Ecto neural progenitor cell (in vitro differentiated cells): ENCODE data around the gene CCNL2.
"Not testable (repeated sequence)": the region's sequence is repeated elsewhere in the genome, so short reads cannot be mapped to it uniquely, and the experiment has no call there.

ENCODE experiments used
- DNase-seq: peaks from one replicate; pipeline ENCODE4 v3.0.0-alpha.2; 2018; ENCODE audit warnings: low spot score

The CCNL2 gene

GRCh38 chr1:1373051-1373814, 25.9 kb downstream of the CCNL2 start:
- no peak for DNase-seq

GRCh38 chr1:1371746-1372711, 27.1 kb downstream of the CCNL2 start:
- peak; percentile 88 for DNase-seq

- DNase-seq, result peak; percentile 44
Observed at GRCh38 chr1:1371364-1371745, 27.8 kb downstream of the CCNL2 start.

- DNase-seq, result peak; percentile 43
Observed at GRCh38 chr1:1370771-1371300, 28.3 kb downstream of the CCNL2 start.

- DNase-seq, result not testable (repeated sequence)
Observed at GRCh38 chr1:1370094-1370493, 29.0 kb downstream of the CCNL2 start.

- no peak for DNase-seq
Observed at GRCh38 chr1:1367315-1367714, 31.8 kb downstream of the CCNL2 start.

- no peak for DNase-seq
Observed at GRCh38 chr1:1366699-1367066, 32.5 kb downstream of the CCNL2 start.

- DNase-seq, result no peak
Observed at GRCh38 chr1:1365875-1366698, 33.0 kb downstream of the CCNL2 start.

- DNase-seq, result no peak
Observed at GRCh38 chr1:1364266-1364665, 34.9 kb downstream of the CCNL2 start.

GRCh38 chr1:1361982-1362423, 37.1 kb downstream of the CCNL2 start:
- DNase-seq, result peak; percentile 60

GRCh38 chr1:1361233-1361981, 37.7 kb downstream of the CCNL2 start:
- peak; percentile 48 for DNase-seq

- peak; percentile 78 for DNase-seq
Observed at GRCh38 chr1:1360506-1361169, 38.5 kb downstream of the CCNL2 start.

GRCh38 chr1:1359664-1360468, 39.3 kb downstream of the CCNL2 start:
- DNase-seq, result peak; percentile 75

GRCh38 chr1:1359308-1359663, 39.8 kb downstream of the CCNL2 start:
- DNase-seq, result no peak

GRCh38 chr1:1358433-1359271, 40.5 kb downstream of the CCNL2 start, which contains the start of gene MXRA8:
MXRA8 (minus strand) TSS chr1:1358555; CDS start chr1:1358504, 51 bp downstream.
- DNase-seq, result peak; percentile 74

- DNase-seq, result no peak
Observed at GRCh38 chr1:1357871-1358432, 41.2 kb downstream of the CCNL2 start.

- DNase-seq, result peak; percentile 69
Observed at GRCh38 chr1:1356796-1357401, 42.2 kb downstream of the CCNL2 start.
